HepG2 (cell line): ENCODE data around the gene FBXL20. TPM values are rescaled to one million over a fixed set of nuclear protein-coding genes. Genes with fewer than 3 reads are reported as not detected.

Experiments
- KDM5B ChIP-seq: sonication (generic); formaldehyde crosslinking; IDR thresholded peaks from 2 replicates; pipeline ENCODE4 v1.4.0; 2020; ENCODE audit warnings: missing genetic modification reagents, mild to moderate bottlenecking, borderline replicate concordance
- MYC ChIP-seq: sonication (generic); formaldehyde crosslinking; IDR thresholded peaks from 2 replicates; pipeline ENCODE4 v1.9.0; 2021; ENCODE audit warnings: missing genetic modification reagents, borderline replicate concordance
- NFE2L2 ChIP-seq: fragments of 150-350 bp; IDR thresholded peaks from 2 replicates; pipeline ENCODE4 v1.6.1; 2014; ENCODE audit warnings: low read length
- NRL ChIP-seq: sonication (generic); formaldehyde crosslinking; IDR thresholded peaks from 2 replicates; pipeline ENCODE4 v1.5.0; 2020; ENCODE audit warnings: missing genetic modification reagents, mild to moderate bottlenecking, moderate library complexity, borderline replicate concordance
- SOX6 ChIP-seq, 2 experiments: fragments of 450-650 bp in 1 of 2; sonication (generic) in 1 of 2; formaldehyde crosslinking in 1 of 2; IDR thresholded peaks; 2 replicates each; pipeline versions ENCODE4 v1.4.0 to v1.6.1; 2017 to 2020; ENCODE audit warnings: antibody characterized with exemption in 1 of 2, mild to moderate bottlenecking in 1 of 2, missing genetic modification reagents in 1 of 2
- ZNF407 ChIP-seq: sonication (generic); formaldehyde crosslinking; IDR thresholded peaks from one replicate; pipeline ENCODE4 v1.5.1; 2020; ENCODE audit warnings: mild to moderate bottlenecking, missing genetic modification reagents; ENCODE audit errors: not compliant biosample characterization
- ZNF562 ChIP-seq: sonication (generic); formaldehyde crosslinking; IDR thresholded peaks from 2 replicates; pipeline ENCODE4 v1.8.0; 2022; ENCODE audit warnings: missing genetic modification reagents, borderline replicate concordance
- polyA plus RNA-seq, 8 experiments: library from polyadenylated mRNA; depleted of rRNA in 3 of 8; stranded (reverse) in 7 of 8; unstranded in 1 of 8; fragments of >200 nt; fragmentation: Illumina TruSeq in 4 of 8; extraction: Trizol in 4 of 8; gene quantifications; 2 replicates each; pipeline versions ENCODE4 v1.2.1 to v1.2.3, GENCODE V29; 2011 to 2016; ENCODE audit warnings: low read depth in 4 of 8, missing spikeins in 1 of 8, mixed read lengths in 1 of 8; ENCODE audit not compliant: insufficient read depth in 1 of 8
- total RNA-seq, 5 experiments: library from RNA; depleted of rRNA; stranded (reverse); fragments of >200 nt; fragmentation: Illumina TruSeq; extraction: Trizol; gene quantifications; 2 replicates each; pipeline ENCODE4 v1.2.3, GENCODE V29; 2016; ENCODE audit warnings: low read depth in 1 of 5
- TF ChIP-seq, protein P1 (sequence below): sonication (generic); formaldehyde crosslinking; IDR thresholded peaks from 2 replicates; pipeline ENCODE4 v1.4.0; 2020; ENCODE audit warnings: missing genetic modification reagents, borderline replicate concordance
- TF ChIP-seq, protein P2 (sequence below): sonication (generic); formaldehyde crosslinking; IDR thresholded peaks from 2 replicates; pipeline ENCODE4 v1.5.0; 2020; ENCODE audit warnings: mild to moderate bottlenecking, missing genetic modification reagents, moderate library complexity
- TF ChIP-seq, protein P3 (sequence below): sonication (generic); formaldehyde crosslinking; IDR thresholded peaks from 2 replicates; pipeline ENCODE4 v1.4.0; 2020; ENCODE audit warnings: mild to moderate bottlenecking, missing genetic modification reagents
- TF ChIP-seq, protein P4 (sequence below): sonication (generic); formaldehyde crosslinking; IDR thresholded peaks from 2 replicates; pipeline ENCODE4 v1.5.0; 2020; ENCODE audit warnings: missing genetic modification reagents, mild to moderate bottlenecking, borderline replicate concordance

FBXL20 gene
- total and polyA plus RNA-seq, 2 of the 13 experiments (the other 11 are each of a cell fraction or from before 2014, with no cell fraction given), result 10.2 to 10.3 TPM

- TF ChIP-seq, protein P1, sequence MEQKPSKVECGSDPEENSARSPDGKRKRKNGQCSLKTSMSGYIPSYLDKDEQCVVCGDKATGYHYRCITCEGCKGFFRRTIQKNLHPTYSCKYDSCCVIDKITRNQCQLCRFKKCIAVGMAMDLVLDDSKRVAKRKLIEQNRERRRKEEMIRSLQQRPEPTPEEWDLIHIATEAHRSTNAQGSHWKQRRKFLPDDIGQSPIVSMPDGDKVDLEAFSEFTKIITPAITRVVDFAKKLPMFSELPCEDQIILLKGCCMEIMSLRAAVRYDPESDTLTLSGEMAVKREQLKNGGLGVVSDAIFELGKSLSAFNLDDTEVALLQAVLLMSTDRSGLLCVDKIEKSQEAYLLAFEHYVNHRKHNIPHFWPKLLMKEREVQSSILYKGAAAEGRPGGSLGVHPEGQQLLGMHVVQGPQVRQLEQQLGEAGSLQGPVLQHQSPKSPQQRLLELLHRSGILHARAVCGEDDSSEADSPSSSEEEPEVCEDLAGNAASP, result no peak
- TF ChIP-seq, protein P2, sequence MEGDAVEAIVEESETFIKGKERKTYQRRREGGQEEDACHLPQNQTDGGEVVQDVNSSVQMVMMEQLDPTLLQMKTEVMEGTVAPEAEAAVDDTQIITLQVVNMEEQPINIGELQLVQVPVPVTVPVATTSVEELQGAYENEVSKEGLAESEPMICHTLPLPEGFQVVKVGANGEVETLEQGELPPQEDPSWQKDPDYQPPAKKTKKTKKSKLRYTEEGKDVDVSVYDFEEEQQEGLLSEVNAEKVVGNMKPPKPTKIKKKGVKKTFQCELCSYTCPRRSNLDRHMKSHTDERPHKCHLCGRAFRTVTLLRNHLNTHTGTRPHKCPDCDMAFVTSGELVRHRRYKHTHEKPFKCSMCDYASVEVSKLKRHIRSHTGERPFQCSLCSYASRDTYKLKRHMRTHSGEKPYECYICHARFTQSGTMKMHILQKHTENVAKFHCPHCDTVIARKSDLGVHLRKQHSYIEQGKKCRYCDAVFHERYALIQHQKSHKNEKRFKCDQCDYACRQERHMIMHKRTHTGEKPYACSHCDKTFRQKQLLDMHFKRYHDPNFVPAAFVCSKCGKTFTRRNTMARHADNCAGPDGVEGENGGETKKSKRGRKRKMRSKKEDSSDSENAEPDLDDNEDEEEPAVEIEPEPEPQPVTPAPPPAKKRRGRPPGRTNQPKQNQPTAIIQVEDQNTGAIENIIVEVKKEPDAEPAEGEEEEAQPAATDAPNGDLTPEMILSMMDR (CRISPR knock-in tag), result peak; percentile 91
- TF ChIP-seq, protein P3, sequence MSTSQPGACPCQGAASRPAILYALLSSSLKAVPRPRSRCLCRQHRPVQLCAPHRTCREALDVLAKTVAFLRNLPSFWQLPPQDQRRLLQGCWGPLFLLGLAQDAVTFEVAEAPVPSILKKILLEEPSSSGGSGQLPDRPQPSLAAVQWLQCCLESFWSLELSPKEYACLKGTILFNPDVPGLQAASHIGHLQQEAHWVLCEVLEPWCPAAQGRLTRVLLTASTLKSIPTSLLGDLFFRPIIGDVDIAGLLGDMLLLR (CRISPR knock-in tag), result no peak
- TF ChIP-seq NRL (CRISPR knock-in tag) (peak; percentile 52; the same call in 1 of the 2 replicates), MYC (CRISPR knock-in tag) (no peak), ZNF562 (no peak), NFE2L2 (no peak), ZNF407 (CRISPR knock-in tag) (peak; percentile 31), KDM5B (CRISPR knock-in tag) (peak; percentile 73), SOX6 (IDR thresholded peaks at IDR 0.05) (no peak), SOX6 (CRISPR knock-in tag; IDR thresholded peaks at IDR 0.05) (peak; percentile 24; the same call in 1 of the 2 replicates)
- TF ChIP-seq, protein P4, sequence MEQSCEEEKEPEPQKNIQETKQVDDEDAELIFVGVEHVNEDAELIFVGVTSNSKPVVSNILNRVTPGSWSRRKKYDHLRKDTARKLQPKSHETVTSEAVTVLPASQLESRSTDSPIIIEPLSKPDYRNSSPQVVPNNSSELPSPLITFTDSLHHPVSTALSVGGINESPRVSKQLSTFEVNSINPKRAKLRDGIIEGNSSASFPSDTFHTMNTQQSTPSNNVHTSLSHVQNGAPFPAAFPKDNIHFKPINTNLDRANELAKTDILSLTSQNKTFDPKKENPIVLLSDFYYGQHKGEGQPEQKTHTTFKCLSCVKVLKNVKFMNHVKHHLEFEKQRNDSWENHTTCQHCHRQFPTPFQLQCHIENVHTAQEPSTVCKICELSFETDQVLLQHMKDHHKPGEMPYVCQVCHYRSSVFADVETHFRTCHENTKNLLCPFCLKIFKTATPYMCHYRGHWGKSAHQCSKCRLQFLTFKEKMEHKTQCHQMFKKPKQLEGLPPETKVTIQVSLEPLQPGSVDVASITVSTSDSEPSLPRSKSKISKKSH (CRISPR knock-in tag), result peak; percentile 49; the same call in 1 of the 2 replicates
These were observed 169.6 kb downstream of the FBXL20 start (continued) for GRCh38 chr17:39231591-39232551.
